GM20000 (cell line): ENCODE data around the gene ASPSCR1.

ENCODE experiments used
- DNase-seq: peaks from one replicate; pipeline ENCODE4 v3.0.0; 2012; ENCODE audit warnings: low spot score
- TF ChIP-seq, protein P1 (sequence below): IDR thresholded peaks from 2 replicates; pipeline ENCODE4 v1.5.1; 2012; ENCODE audit warnings: mild to moderate bottlenecking, control low read depth; ENCODE audit errors: extremely low read depth, missing control alignments

Gene ASPSCR1

DNA sequence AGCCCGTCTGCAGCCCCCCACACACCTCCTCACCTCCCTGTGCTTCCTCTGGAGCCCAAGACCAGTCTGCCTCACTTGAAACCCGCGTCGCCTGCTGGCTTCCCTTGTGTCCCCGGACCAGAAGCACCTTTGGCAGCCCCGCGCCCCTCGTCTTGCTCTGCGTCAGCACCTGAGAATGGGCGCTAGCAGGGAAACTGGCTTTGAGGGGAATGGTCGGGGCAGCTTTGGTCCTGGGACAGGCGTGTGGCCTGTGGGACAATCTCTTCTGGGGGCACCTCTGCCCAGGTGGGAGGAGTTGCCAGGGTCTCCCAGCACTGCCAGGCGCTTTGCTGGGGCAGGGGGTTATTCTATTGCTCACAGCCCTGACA is 46.3 kb upstream of the ASPSCR1 start:
- TF ChIP-seq, protein P1, sequence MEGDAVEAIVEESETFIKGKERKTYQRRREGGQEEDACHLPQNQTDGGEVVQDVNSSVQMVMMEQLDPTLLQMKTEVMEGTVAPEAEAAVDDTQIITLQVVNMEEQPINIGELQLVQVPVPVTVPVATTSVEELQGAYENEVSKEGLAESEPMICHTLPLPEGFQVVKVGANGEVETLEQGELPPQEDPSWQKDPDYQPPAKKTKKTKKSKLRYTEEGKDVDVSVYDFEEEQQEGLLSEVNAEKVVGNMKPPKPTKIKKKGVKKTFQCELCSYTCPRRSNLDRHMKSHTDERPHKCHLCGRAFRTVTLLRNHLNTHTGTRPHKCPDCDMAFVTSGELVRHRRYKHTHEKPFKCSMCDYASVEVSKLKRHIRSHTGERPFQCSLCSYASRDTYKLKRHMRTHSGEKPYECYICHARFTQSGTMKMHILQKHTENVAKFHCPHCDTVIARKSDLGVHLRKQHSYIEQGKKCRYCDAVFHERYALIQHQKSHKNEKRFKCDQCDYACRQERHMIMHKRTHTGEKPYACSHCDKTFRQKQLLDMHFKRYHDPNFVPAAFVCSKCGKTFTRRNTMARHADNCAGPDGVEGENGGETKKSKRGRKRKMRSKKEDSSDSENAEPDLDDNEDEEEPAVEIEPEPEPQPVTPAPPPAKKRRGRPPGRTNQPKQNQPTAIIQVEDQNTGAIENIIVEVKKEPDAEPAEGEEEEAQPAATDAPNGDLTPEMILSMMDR: no peak
- no peak for DNase-seq

DNA sequence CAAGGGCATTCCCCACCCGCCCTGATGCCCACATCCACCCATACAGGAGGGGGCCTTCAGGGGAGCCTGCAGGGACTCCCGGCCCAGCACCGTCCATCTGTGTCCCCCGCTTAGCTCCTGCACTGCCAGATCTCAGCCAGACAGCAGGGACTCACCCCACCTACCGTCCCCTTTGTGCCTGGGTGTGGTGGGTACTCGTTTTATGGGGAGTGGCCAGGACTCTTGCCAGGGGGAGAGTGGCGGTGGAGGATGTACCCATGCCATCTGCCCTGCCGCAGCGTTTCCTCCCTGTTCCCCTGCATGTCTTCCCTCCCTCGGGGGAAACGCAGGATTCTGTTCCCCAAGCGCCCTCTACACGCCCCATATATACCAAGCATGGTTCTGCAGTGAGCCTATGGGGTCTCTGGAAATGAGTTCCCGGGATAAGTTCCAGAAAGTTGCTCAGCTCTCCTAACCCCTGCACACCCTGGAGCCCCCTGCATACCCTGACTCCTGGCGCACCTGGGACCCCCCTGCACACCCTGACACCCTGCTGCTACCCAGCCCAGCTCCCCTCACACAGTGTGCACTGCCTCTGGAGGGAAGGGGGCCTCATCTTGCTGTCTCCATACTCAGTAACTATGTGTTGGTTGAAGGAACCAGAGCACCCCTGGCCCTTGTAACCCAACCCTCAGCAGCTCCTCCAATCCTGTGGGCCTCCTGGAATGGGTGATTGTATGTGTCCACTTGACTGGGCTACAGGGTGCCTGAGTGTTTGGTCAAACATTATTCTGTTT is 45.7 kb upstream of the ASPSCR1 start:
- TF ChIP-seq, protein P1: no peak

DNA sequence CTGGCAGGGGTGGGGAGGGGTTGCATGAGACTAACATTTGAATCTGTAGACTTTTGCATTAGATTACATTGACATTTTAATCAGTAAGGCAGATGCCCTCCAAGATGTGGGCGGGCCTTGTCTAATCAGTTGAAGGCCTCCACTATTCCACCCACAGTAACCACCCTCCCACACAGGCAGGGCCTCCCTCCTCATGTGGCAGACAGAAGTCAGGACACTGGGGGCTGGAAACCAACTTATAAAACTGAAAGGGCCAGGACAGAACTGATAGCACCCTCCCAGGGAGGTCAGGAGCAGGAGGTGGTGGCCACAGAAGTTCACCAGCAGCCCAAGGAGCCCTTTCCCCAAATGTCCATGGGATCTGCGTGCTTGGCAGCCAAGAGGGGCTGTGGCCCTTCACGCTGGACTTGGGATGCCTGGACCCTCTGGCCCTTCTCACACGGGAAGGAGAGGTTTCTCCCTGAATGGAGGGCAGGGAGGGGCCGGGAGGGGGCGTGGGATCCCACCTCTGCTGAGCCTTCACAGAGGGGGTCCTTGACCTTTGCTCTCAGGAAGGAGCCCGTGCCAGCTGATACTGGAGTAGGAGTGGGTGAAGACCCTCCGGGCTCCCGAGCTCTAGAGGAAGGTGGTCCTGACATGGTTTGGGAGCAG is 45.0 kb upstream of the ASPSCR1 start:
- DNase-seq: no peak
- TF ChIP-seq, protein P1: no peak

More for the DNA sequence above, 45.7 kb upstream of the ASPSCR1 start:
- no peak for DNase-seq

DNA sequence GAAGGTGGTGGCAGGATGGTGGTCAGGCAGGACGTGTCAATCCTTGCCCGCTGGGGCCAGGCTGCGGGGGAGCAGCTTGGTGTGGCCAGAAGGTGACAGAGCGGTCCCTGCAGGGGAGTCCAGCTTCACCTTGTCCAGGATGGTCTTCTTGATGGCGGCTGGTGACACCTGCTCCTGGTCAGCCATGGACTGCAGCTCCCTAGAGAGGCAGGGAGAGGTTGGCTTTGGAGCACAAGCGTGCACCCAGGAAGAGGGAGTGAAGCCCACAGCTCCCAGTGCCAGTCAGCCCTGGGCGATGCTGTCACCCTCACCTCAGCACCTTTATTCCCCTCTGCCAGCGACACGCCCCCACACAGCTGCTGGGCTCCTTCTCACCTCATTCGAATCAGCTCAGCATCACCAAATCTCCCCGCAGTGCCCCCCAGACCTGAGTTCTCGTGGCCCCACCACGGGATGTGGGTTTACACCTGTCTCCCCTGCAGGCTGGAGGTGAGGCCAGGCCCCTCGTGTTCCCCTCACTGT is 44.2 kb upstream of the ASPSCR1 start:
- no peak for DNase-seq
- TF ChIP-seq, protein P1: no peak

DNA sequence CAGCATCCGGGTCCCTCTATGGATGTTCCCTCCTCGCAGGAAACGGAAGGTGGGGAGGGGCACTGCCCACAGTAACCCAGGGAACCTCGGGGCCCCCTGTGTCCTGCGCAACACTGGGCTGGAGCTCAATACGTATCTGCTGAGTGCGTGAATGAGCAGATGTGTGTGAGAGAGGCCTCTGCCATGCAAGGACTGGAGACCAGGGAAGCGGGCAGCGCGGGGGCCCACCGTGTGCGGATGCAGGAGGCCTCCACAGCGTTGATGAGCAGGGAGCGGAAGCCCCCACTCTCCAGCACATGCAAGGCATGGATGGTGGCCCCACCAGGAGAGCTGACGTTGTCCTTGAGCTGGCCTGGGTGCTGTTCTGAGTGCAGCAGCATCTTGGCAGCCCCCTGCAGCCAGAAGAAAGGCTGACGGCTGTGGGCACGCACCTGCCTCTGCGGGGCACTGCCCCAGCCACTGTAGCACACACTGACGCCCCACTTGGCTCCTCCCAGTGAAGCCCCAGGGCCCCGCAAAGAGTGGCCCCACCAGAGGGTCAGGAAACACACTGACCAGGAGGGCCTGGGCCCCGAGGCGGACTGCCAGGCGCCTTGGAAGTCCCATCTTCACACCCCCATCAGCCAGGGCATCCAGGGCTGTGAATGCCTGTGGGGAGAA is 43.2 kb upstream of the ASPSCR1 start:
- TF ChIP-seq, protein P1: no peak
- DNase-seq: no peak

DNA sequence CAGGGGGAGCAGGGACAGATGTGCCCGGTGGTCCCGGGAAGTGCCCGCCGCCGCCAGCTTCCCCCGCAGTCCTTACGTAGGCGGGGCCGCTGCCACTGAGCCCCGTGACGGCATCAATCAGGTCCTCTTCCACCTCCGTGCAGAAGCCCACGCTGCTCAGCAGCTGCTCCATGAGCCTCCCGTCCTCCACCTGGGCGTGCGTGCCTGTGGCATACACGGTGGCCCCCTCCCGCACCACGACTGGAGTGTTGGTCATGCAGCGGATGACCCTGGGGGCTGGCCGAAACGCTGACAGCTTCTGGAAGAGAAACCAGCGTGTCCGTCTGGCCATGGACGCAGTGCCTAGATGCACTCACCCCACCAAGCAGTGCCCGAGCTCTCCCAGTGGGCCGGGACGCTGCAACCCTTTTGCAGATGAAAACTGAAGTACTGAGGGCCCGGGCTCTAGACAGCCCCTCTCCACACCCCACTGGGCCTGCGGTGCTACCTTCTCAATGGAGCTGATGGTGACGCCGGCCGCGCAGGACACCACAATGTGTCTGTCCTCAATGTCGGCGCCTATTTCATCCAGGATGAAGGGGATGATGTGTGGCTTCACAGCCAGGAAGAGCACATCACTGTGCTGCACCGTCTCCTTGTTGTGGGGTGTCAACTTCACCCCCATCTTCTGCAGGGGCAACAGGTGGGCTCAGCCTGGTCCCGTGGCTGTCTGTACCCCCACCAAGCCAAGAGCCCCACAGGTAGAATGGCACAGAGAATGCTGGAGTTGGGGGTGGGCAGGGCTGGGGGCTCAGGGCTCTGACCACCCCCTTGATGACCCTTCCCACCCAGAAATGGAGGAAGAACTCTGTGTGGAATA is 42.4 kb upstream of the ASPSCR1 start:
- no peak for DNase-seq

More for the DNA sequence above, 42.4 kb upstream of the ASPSCR1 start:
- TF ChIP-seq, protein P1: no peak
